Measurements from ENCODE around the gene PPP3CA. TPM values are rescaled to one million over a fixed set of nuclear protein-coding genes. Genes with fewer than 3 reads are reported as not detected.

Gene PPP3CA
- total and polyA plus RNA-seq, 2 of the 13 experiments (the other 11 are each of a cell fraction or from before 2014, with no cell fraction given) = 4.8 to 13.2 TPM

DNA sequence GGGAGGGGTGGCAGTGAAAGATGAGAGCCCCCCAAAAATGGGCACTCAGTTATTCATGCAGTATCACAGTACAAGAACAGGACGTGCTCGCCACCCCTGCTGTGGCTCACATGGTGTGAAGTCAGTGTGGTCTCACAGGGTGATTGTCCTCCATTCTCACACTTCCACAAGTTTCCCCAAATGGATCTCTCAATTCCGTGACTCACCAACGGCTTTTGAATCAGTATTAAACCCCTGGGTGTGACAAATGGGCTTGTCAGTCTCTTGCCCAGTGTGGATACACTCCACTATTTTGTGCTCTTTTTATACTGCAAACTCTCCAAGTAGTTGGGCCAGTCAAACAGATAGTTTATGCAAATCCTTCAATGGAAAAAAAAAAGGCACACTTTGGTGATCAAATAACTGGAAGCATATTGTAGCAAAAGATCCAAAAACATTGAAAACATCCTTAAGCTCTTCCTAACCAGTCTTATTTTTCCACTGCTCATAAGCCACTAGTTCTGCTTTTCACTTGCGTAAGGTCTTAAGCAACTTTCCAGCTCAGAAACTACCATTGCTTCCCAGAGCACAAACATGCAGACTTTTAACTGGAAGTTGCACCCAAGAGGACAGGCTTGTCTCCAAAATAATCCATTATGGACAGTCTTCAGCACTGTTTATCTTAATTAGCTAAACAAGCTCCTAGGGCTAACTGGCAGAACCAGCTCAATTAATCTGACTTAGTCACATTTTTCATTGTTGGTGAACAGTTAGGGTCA is 365.7 kb downstream of the PPP3CA start:
- Histone ChIP-seq H3K4me1 (ENCODE audit: insufficient read depth, low read length) (peaks cover 9% of the 10 kb centered on the region; the same call in 1 of the 2 replicates), H3K27me3 (ENCODE audit: control insufficient read depth in 1 of 2, insufficient read depth in 2 of 2, low read length in 2 of 2) (no peaks in the 10 kb centered on the region; a peak in 3 of 5 replicates), H3K36me3 (replicated peaks in 1 of 2; ENCODE audit: control insufficient read depth in 1 of 2, insufficient read depth in 2 of 2, low read length in 2 of 2) (no peaks in the 10 kb centered on the region), H3K9ac (ENCODE audit: insufficient read depth, low read depth, low read length) (no peak overlapping the region), H3K27ac (ENCODE audit: extremely low read length, insufficient read depth, low read length) (no peak overlapping the region), H3K4me2 (ENCODE audit: low read depth, low read length) (no peak overlapping the region), H3K9me3 (ENCODE audit: low read length) (no peaks in the 10 kb centered on the region), H3K4me3 (replicated peaks in 1 of 3; ENCODE audit: insufficient read depth in 1 of 3, low read depth in 2 of 3, low read length in 3 of 3) (no peak overlapping the region), H2AFZ (ENCODE audit: low read length) (no peak overlapping the region), H3K79me2 (ENCODE audit: insufficient read depth, low read length) (no peaks in the 10 kb centered on the region), H4K20me1 (ENCODE audit: insufficient read depth, low read length) (no peaks in the 10 kb centered on the region)
- FAIRE-seq (no peak), DNase-seq (ENCODE audit: low spot score) (no peak), ATAC-seq (no peak)
- 34% methylated on average over 4 of the region's 5 CpGs for WGBS (ENCODE audit: low lambda C conversion rate)
- POLR2A ChIA-PET = no interaction called here
- intact Hi-C loops (cut with micrococcal nuclease; ENCODE audit: unreplicated experiment) (no loop called here), in situ Hi-C loops (cut with HindIII; ENCODE audit: extremely low pct_ligation_motif_present, low pct_unique_long_range_greater_than_20kb) (no loop called here)
- no TSS peak for BruUV-seq (replicated peaks)
- CTCF ChIA-PET (ENCODE audit: low intra/inter-chr PET ratio, low total read pairs) = no interaction called here
- TF ChIP-seq PCBP1 (IDR thresholded peaks at IDR 0.05; ENCODE audit: borderline replicate concordance, low read depth, low read length) = no peak
- no peak for TF ChIP-seq ZNF644 (CRISPR knock-in tag; IDR thresholded peaks at IDR 0.05; ENCODE audit: low read depth)
- TF ChIP-seq, protein P1, sequence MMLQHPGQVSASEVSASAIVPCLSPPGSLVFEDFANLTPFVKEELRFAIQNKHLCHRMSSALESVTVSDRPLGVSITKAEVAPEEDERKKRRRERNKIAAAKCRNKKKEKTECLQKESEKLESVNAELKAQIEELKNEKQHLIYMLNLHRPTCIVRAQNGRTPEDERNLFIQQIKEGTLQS (CRISPR knock-in tag; IDR thresholded peaks at IDR 0.05) = no peak
- TF ChIP-seq, protein P2, sequence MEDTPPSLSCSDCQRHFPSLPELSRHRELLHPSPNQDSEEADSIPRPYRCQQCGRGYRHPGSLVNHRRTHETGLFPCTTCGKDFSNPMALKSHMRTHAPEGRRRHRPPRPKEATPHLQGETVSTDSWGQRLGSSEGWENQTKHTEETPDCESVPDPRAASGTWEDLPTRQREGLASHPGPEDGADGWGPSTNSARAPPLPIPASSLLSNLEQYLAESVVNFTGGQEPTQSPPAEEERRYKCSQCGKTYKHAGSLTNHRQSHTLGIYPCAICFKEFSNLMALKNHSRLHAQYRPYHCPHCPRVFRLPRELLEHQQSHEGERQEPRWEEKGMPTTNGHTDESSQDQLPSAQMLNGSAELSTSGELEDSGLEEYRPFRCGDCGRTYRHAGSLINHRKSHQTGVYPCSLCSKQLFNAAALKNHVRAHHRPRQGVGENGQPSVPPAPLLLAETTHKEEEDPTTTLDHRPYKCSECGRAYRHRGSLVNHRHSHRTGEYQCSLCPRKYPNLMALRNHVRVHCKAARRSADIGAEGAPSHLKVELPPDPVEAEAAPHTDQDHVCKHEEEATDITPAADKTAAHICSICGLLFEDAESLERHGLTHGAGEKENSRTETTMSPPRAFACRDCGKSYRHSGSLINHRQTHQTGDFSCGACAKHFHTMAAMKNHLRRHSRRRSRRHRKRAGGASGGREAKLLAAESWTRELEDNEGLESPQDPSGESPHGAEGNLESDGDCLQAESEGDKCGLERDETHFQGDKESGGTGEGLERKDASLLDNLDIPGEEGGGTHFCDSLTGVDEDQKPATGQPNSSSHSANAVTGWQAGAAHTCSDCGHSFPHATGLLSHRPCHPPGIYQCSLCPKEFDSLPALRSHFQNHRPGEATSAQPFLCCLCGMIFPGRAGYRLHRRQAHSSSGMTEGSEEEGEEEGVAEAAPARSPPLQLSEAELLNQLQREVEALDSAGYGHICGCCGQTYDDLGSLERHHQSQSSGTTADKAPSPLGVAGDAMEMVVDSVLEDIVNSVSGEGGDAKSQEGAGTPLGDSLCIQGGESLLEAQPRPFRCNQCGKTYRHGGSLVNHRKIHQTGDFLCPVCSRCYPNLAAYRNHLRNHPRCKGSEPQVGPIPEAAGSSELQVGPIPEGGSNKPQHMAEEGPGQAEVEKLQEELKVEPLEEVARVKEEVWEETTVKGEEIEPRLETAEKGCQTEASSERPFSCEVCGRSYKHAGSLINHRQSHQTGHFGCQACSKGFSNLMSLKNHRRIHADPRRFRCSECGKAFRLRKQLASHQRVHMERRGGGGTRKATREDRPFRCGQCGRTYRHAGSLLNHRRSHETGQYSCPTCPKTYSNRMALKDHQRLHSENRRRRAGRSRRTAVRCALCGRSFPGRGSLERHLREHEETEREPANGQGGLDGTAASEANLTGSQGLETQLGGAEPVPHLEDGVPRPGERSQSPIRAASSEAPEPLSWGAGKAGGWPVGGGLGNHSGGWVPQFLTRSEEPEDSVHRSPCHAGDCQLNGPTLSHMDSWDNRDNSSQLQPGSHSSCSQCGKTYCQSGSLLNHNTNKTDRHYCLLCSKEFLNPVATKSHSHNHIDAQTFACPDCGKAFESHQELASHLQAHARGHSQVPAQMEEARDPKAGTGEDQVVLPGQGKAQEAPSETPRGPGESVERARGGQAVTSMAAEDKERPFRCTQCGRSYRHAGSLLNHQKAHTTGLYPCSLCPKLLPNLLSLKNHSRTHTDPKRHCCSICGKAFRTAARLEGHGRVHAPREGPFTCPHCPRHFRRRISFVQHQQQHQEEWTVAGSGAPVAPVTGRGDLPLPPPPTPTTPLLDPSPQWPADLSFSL (CRISPR knock-in tag; IDR thresholded peaks at IDR 0.05) = no peak
- TF ChIP-seq, protein P3, sequence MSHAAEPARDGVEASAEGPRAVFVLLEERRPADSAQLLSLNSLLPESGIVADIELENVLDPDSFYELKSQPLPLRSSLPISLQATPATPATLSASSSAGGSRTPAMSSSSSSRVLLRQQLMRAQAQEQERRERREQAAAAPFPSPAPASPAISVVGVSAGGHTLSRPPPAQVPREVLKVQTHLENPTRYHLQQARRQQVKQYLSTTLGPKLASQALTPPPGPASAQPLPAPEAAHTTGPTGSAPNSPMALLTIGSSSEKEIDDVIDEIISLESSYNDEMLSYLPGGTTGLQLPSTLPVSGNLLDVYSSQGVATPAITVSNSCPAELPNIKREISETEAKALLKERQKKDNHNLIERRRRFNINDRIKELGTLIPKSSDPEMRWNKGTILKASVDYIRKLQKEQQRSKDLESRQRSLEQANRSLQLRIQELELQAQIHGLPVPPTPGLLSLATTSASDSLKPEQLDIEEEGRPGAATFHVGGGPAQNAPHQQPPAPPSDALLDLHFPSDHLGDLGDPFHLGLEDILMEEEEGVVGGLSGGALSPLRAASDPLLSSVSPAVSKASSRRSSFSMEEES (CRISPR knock-in tag; IDR thresholded peaks at IDR 0.05) = no peak
- TF ChIP-seq TCF7L2 (IDR thresholded peaks at IDR 0.05; ENCODE audit: low read depth, low read length) = no peak
- no peak for TF ChIP-seq ZNF773 (CRISPR knock-in tag; IDR thresholded peaks at IDR 0.05; ENCODE audit: borderline replicate concordance)
- TF ChIP-seq, protein P4, sequence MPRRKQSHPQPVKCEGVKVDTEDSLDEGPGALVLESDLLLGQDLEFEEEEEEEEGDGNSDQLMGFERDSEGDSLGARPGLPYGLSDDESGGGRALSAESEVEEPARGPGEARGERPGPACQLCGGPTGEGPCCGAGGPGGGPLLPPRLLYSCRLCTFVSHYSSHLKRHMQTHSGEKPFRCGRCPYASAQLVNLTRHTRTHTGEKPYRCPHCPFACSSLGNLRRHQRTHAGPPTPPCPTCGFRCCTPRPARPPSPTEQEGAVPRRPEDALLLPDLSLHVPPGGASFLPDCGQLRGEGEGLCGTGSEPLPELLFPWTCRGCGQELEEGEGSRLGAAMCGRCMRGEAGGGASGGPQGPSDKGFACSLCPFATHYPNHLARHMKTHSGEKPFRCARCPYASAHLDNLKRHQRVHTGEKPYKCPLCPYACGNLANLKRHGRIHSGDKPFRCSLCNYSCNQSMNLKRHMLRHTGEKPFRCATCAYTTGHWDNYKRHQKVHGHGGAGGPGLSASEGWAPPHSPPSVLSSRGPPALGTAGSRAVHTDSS (CRISPR knock-in tag; conservative IDR thresholded peaks at IDR 0.05) = no peak
- no peak for TF ChIP-seq SP5 (CRISPR knock-in tag; IDR thresholded peaks at IDR 0.05; ENCODE audit: borderline replicate concordance, low read depth)
- TF ChIP-seq SAFB2 (CRISPR knock-in tag; IDR thresholded peaks at IDR 0.05; ENCODE audit: borderline replicate concordance, low read depth) = no peak
- TF ChIP-seq LCORL (IDR thresholded peaks at IDR 0.05) = no peak
- TF ChIP-seq LCORL (CRISPR knock-in tag; IDR thresholded peaks at IDR 0.05) = no peak
- no peak for TF ChIP-seq ZNF343 (CRISPR knock-in tag; IDR thresholded peaks at IDR 0.05)
- TF ChIP-seq RFXANK (CRISPR knock-in tag; IDR thresholded peaks at IDR 0.05) = no peak
- TF ChIP-seq FLYWCH1 (CRISPR knock-in tag; IDR thresholded peaks at IDR 0.05) = no peak
- no peak for TF ChIP-seq ZNF282 (IDR thresholded peaks at IDR 0.05; ENCODE audit: partially characterized antibody)
